ENCODE data around the gene GPR39.

Gene GPR39

GRCh38 chr2:132583666-132584360, 167.2 kb downstream of the GPR39 start:
- in situ Hi-C loops (cut with HindIII; ENCODE audit: low sequenced_read_pairs) = no loop called here
- no peak for TF ChIP-seq CTCF (IDR thresholded peaks at IDR 0.05; ENCODE audit: low read depth, low read length, missing control alignments)
- H3K4me3 ChIP-seq (ENCODE audit: low read depth, low read length) = no peak overlapping the region
- no peak for DNase-seq (ENCODE audit: low read depth)

GRCh38 chr2:132584976-132585817, 168.6 kb downstream of the GPR39 start:
- H3K4me3 ChIP-seq (ENCODE audit: low read depth, low read length) = no peak overlapping the region
- DNase-seq (ENCODE audit: low read depth) = no peak
- no peak for TF ChIP-seq CTCF (IDR thresholded peaks at IDR 0.05; ENCODE audit: low read depth, low read length, missing control alignments)
- in situ Hi-C loops (cut with HindIII; ENCODE audit: low sequenced_read_pairs) = no loop called here

GRCh38 chr2:132586101-132586511, 169.5 kb downstream of the GPR39 start:
- no peak for DNase-seq (ENCODE audit: low read depth)

GRCh38 chr2:132586835-132587234, 170.2 kb downstream of the GPR39 start:
- H3K4me3 ChIP-seq (ENCODE audit: low read depth, low read length) = no peak overlapping the region
- TF ChIP-seq CTCF (IDR thresholded peaks at IDR 0.05; ENCODE audit: low read depth, low read length, missing control alignments) = no peak
- no peak for DNase-seq (ENCODE audit: low read depth)
- in situ Hi-C loops (cut with HindIII; ENCODE audit: low sequenced_read_pairs) = no loop called here

More at GRCh38 chr2:132586101-132586511, 169.5 kb downstream of the GPR39 start:
- in situ Hi-C loops (cut with HindIII; ENCODE audit: low sequenced_read_pairs) = no loop called here
- no peak for TF ChIP-seq CTCF (IDR thresholded peaks at IDR 0.05; ENCODE audit: low read depth, low read length, missing control alignments)
- no peak overlapping the region for H3K4me3 ChIP-seq (ENCODE audit: low read depth, low read length)

GRCh38 chr2:132588576-132588975, 172.0 kb downstream of the GPR39 start:
- DNase-seq (ENCODE audit: low read depth) = no peak
- no peak overlapping the region for H3K4me3 ChIP-seq (ENCODE audit: low read depth, low read length)
- in situ Hi-C loops (cut with HindIII; ENCODE audit: low sequenced_read_pairs) = no loop called here
- TF ChIP-seq CTCF (IDR thresholded peaks at IDR 0.05; ENCODE audit: low read depth, low read length, missing control alignments) = no peak

GRCh38 chr2:132589111-132589830, 172.7 kb downstream of the GPR39 start:
- DNase-seq (ENCODE audit: low read depth) = no peak
- in situ Hi-C loops (cut with HindIII; ENCODE audit: low sequenced_read_pairs) = no loop called here
- H3K4me3 ChIP-seq (ENCODE audit: low read depth, low read length) = no peak overlapping the region
- no peak for TF ChIP-seq CTCF (IDR thresholded peaks at IDR 0.05; ENCODE audit: low read depth, low read length, missing control alignments)

All from astrocyte of the cerebellum (primary cell).